ENCODE measurements around the gene CDK14.

- TF ChIP-seq POLR2AphosphoS5 (IDR thresholded peaks at IDR 0.05; ENCODE audit: borderline replicate concordance, low read depth, low read length) (no peak), EZH2 (IDR thresholded peaks at IDR 0.05) (no peak), FOXP2 (optimal IDR thresholded peaks at IDR 0.05; ENCODE audit: control extremely low read depth, extremely low read length, insufficient read depth) (no peak)
These were observed 544.2 kb downstream of the CDK14 start for GRCh38 chr7:91140286-91140685.

Data from SK-N-MC (cell line).